Jurkat, Clone E6-1 (cell line): ENCODE measurements around the gene SIPA1L3.
"Not testable (repeated sequence)": the region's sequence is repeated elsewhere in the genome, so short reads cannot be mapped to it uniquely, and the experiment has no call there.

Experiments
- DNase-seq: peaks from one replicate; pipeline ENCODE4 v3.0.0-alpha.2; 2011; ENCODE audit warnings: low read depth, low spot score
- H3K4me3 ChIP-seq: 2 replicates; pipeline ENCODE4 v1.5.1; 2011; ENCODE audit warnings: mild to moderate bottlenecking, low read length, control low read depth, moderate library complexity

Gene SIPA1L3

GRCh38 chr19:38208571-38208970 is 301.6 kb downstream of the SIPA1L3 start:
- H3K4me3 ChIP-seq, result no peak overlapping the region
- DNase-seq, result no peak

GRCh38 chr19:38209152-38209551 is 302.1 kb downstream of the SIPA1L3 start:
- DNase-seq, result no peak
- no peak overlapping the region for H3K4me3 ChIP-seq

- no peak for DNase-seq
- no peak overlapping the region for H3K4me3 ChIP-seq
Observed at GRCh38 chr19:38209671-38210457, 302.9 kb downstream of the SIPA1L3 start.

GRCh38 chr19:38210458-38210987 is 303.5 kb downstream of the SIPA1L3 start:
- H3K4me3 ChIP-seq, result no peak overlapping the region
- no peak for DNase-seq

GRCh38 chr19:38211151-38211591 is 304.2 kb downstream of the SIPA1L3 start:
- DNase-seq, result no peak
- H3K4me3 ChIP-seq, result no peak overlapping the region

- DNase-seq, result no peak
Observed at GRCh38 chr19:38211766-38212165, 304.8 kb downstream of the SIPA1L3 start.

GRCh38 chr19:38213469-38213868 is 306.5 kb downstream of the SIPA1L3 start:
- DNase-seq, result no peak
- no peak overlapping the region for H3K4me3 ChIP-seq

More at GRCh38 chr19:38211766-38212165, 304.8 kb downstream of the SIPA1L3 start:
- H3K4me3 ChIP-seq, result no peak overlapping the region

- H3K4me3 ChIP-seq, result no peak overlapping the region
- peak; percentile 81 for DNase-seq
Observed at GRCh38 chr19:38213911-38214625, 307.1 kb downstream of the SIPA1L3 start.

GRCh38 chr19:38216785-38217641 is 310.0 kb downstream of the SIPA1L3 start:
- H3K4me3 ChIP-seq, result no peak overlapping the region
- DNase-seq, result no peak

GRCh38 chr19:38218204-38218603 is 311.2 kb downstream of the SIPA1L3 start:
- no peak for DNase-seq
- no peak overlapping the region for H3K4me3 ChIP-seq

- DNase-seq, result no peak
- no peak overlapping the region for H3K4me3 ChIP-seq
Observed at GRCh38 chr19:38219221-38219620, 312.2 kb downstream of the SIPA1L3 start.

GRCh38 chr19:38221421-38221820 is 314.4 kb downstream of the SIPA1L3 start:
- DNase-seq, result no peak

GRCh38 chr19:38221919-38222830 is 315.2 kb downstream of the SIPA1L3 start:
- DNase-seq, result no peak
- no peak overlapping the region for H3K4me3 ChIP-seq

More at GRCh38 chr19:38221421-38221820, 314.4 kb downstream of the SIPA1L3 start:
- no peak overlapping the region for H3K4me3 ChIP-seq

- no peak overlapping the region for H3K4me3 ChIP-seq
- peak; percentile 16 for DNase-seq
Observed at GRCh38 chr19:38223119-38223523, 316.1 kb downstream of the SIPA1L3 start.

- DNase-seq, result no peak
- peak overlapping the region; percentile 72 for H3K4me3 ChIP-seq
Observed at GRCh38 chr19:38223617-38224013, 316.6 kb downstream of the SIPA1L3 start.

GRCh38 chr19:38224014-38224862 is 317.2 kb downstream of the SIPA1L3 start, which contains the start of gene DPF1:
Gene DPF1 (minus strand): TSS chr19:38224222. CDS start chr19:38224142, 80 bp downstream.
- H3K4me3 ChIP-seq, result peak within 1 kb of the TSS; percentile 72
- peak; percentile 73 for DNase-seq

GRCh38 chr19:38224863-38225218 is 317.8 kb downstream of the SIPA1L3 start:
- H3K4me3 ChIP-seq, result peak overlapping the region; percentile 72
- DNase-seq, result not testable (repeated sequence)
